Stimulated activated CD4-positive, alpha-beta T cell treated with anti-CD3 and anti-CD28 coated beads, TNF-alpha, amount 100 ng/mL, for 48 hours (primary cell): ENCODE measurements around the gene WASF3.

Experiments used
- DNase-seq, 3 donors: peaks; one replicate each; pipeline ENCODE4 v3.0.0-alpha.2; 2020; ENCODE audit warnings: low read depth in 3 of 3

WASF3 gene, protein sequence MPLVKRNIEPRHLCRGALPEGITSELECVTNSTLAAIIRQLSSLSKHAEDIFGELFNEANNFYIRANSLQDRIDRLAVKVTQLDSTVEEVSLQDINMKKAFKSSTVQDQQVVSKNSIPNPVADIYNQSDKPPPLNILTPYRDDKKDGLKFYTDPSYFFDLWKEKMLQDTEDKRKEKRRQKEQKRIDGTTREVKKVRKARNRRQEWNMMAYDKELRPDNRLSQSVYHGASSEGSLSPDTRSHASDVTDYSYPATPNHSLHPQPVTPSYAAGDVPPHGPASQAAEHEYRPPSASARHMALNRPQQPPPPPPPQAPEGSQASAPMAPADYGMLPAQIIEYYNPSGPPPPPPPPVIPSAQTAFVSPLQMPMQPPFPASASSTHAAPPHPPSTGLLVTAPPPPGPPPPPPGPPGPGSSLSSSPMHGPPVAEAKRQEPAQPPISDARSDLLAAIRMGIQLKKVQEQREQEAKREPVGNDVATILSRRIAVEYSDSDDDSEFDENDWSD

DNA sequence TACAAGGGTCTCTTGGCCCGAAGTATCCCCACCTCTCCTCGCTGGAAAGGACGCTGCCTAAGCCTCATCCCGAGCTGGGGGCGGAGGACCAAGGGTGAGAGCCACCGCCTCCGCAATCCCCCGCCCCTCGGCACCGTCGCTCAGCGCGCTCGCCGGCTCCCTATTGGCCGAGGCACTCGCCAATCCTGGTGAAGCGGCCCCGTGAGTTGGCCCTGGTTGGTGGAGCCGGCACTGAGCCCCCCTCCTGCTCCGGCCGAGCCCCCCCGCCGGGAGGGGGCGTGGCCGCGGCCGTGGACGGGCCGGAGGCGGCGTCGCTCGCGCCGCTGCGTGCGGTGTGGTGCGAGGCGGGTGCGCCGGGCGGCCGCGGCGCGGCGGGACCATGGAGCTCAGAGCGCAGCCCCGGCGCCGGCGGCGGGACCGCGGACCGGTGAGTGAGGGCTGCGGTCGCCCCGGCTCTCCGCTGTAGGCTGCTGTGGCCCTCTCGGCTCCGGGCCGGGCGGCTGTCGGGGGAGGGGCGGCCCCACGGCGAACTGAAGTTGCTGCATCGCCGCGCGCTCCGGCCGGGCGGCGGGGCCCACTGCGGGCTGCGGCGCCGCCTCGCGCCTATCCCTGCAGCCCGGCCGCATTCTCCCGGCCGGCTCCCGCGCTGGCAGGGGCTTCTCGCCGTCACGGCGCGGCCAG is at the start of gene WASF3:
Gene WASF3 (plus strand): TSS at position 291 of the 681 bp plus-strand sequence. CDS start 84,588 bp downstream, outside the sequence.
- DNase-seq = peak in 2 of 3 donors; percentile 4 to 41

DNA sequence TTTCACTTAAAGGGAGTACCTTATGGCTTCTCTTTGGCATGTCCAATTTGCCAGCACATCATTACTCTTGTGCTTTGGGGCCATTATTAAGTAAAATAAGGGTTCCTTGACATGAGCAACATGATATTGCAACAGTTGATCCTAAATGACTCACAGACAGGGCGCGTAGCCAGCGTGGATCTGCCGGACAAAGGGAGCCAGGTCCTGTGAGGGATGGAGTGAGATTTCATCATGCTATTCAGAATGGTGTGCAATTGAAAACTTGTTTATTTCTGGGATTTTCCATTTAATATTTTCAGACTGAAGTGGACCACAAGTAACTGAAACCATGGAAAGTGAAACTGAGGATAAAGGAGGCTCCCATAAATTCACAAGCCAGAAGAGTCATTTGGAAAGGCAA is 48.6 kb upstream of the WASF3 start:
- no peak for DNase-seq

- no peak for DNase-seq
Measured at GRCh38 chr13:26509491-26509890, 48.0 kb upstream of the WASF3 start.

DNA sequence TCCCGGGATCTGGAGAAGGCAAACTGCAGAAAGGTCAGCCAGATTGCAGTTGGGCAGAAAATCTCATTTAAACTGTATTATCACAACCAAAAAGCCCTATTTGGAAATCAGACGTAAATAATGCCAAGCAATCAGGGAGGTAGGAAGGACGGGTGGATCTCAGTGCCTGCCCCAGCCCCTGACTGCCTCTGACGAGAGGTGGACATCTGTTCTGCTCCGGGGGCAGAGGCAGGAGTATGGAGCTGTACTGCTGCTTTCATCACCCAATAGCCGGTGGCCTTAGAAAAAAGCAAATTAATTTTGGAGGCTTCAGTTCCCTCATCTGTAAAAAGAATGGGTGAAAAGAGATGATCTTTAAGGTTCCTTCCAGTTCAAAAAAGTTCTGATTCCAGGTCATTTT is 43.6 kb upstream of the WASF3 start:
- DNase-seq = no peak

- DNase-seq = no peak
Measured at GRCh38 chr13:26515721-26516120, 41.8 kb upstream of the WASF3 start.

GRCh38 chr13:26517936-26518335 is 39.5 kb upstream of the WASF3 start:
- DNase-seq = no peak

DNA sequence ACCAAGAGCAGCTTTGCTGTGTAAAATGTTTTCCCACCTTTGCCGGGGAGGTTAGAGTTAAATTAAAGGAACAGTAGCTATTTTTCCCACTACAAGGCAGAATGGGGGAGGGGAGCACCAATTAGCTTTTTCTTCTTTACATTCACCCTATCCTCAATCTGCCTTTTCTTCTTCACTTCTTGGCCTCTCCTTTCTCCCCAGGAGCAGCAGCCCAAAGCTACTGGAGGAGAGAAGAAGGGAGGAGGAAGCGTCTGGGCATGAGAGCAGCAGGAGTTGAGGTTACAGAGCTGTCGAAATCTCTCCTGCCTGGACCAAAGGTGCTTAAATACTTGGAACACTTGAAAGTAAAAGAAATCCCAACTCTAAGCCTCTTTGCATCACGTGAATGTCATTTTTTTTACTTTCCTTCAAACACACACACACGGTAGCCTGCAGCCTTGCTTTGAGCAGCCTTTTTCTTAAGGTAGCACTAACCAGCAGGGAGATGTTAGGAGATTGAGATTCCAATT is 39.0 kb upstream of the WASF3 start:
- DNase-seq = no peak

GRCh38 chr13:26522571-26522970 is 34.9 kb upstream of the WASF3 start:
- DNase-seq = no peak

- no peak for DNase-seq
Measured at GRCh38 chr13:26523007-26523406, 34.5 kb upstream of the WASF3 start.

DNA sequence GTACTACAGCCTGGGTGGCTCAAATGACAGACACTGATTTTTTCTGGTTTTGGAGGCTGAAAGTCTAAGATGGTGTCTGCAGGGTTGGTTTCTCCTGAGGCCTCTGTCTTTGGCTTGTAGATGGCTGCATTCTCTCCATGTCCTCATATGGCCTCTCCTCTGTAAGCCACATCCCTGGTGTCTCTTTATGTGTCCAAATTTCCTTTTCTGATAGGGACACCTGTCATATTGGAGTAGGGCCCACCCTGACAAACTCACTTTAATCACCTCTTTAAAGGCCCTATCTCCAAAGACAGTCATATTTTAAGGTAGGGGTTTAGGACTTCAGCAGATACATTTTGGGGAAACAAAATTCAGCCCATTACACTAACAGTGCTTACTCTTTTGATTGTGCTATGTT is 32.0 kb upstream of the WASF3 start:
- DNase-seq = no peak

GRCh38 chr13:26526702-26527216 is 30.7 kb upstream of the WASF3 start:
- no peak for DNase-seq

- DNase-seq = no peak
Measured at GRCh38 chr13:26528527-26528926, 29.0 kb upstream of the WASF3 start.

DNA sequence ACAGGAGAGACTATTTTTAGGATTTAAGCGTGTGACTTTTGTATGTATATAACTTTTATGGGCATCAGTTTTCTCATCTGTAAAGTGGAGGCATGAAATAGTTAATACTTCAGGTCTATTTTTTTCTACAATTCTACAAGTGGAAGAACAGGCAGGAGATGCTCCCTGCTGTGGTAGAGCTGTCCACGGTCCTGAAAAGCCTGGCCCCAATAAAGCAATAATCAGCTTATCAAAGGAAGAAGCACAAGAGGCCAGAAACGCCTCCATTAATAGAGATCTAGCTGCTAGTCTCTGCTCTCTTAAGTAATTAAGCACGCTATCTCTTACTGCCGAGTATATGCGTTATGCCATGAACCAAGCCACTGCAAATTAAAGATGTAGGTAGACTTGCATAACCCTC is 28.0 kb upstream of the WASF3 start:
- peak in 1 of 3 donors; percentile 4 for DNase-seq

- DNase-seq = no peak
Measured at GRCh38 chr13:26531742-26532141, 25.7 kb upstream of the WASF3 start.

- no peak for DNase-seq
Measured at GRCh38 chr13:26534036-26534726, 23.3 kb upstream of the WASF3 start.

DNA sequence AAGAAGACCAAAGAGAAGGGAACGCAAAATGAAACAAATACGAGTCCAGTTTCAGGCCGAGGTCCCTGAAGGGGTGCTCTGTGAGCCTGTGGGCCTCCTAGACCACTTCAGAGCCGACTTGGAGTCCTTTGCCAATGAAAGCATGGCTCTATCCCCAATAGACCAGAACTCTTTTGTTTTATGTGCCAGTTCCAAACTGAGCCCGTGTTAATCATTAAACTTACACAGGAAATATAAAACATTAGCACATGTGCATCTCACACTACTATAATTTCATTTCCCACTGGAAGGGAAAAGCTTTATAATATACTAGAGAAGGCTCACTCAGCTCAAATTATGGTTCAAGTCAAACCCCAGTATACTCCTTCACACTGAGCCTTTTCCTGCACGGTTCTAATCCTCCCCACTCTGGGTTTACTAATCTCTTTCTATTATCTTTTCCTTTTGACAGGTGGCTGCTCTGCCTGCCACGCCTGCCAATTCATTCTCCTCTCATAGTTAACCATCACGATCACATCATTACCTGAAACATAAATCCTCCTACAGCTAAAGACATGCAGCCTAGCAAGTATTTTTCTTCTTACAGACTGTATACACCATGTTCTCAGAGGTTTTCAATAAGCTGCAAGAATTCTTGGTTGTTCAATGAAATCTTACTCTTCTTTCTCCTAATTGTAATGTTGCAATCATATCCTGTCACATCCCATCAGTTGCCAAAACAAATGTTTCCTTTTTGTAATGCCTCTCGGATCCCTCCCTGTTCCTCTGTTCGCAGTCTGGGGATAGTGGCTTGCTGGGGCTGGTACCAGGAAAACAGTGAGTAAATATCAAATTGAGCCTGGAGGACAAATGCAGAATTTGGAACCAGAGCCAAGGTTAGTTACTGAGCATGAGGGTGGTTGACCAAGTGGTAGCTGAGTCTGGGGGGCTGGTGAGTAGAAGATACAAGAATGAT is 18.8 kb upstream of the WASF3 start:
- DNase-seq = no peak

DNA sequence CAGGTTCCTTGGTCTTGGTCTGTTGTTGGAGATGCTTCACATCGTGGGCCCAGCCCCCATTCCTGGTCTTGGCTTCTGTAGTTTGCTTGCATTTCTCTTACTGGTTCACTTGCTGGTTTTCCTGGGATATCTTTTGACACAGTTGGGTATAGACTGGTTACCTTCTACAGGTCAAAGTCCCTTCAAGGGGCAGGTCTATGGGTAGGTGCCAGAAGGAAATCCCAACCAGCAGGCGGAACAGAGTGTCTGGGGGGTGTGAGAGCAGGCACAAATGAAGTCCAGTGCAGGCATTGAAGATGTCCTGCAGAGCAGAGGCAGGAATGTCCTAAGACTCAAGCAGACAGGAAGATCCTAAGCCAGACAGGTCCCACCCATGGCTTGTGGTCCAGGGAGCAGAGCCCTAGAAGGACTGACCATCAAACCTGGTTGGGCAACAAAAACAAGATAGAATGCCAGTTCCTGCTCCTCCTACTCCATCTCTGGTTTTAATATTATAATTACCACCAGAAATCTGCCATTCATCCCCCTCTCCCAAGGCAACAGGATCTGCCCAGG is 17.7 kb upstream of the WASF3 start:
- DNase-seq = no peak

DNA sequence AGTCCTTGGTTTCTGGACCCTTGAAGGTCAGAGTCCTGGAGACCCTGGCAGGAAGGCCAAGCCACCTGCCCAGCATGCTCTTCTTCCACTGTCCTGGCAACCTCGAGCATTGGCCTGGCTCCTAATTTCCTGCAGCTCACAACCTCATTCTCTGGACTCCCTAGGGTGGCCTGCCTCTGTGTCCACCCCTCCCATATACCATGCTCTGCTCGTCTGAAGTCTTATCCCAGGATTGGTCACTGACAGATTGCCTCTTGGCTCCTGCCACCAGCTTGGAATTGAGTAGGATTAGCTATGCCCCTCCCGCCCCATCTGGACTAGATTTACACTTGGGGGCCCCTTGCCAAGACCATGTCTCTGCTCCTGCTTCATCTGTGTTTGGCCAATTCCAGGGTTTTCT is 17.1 kb upstream of the WASF3 start:
- no peak for DNase-seq

DNA sequence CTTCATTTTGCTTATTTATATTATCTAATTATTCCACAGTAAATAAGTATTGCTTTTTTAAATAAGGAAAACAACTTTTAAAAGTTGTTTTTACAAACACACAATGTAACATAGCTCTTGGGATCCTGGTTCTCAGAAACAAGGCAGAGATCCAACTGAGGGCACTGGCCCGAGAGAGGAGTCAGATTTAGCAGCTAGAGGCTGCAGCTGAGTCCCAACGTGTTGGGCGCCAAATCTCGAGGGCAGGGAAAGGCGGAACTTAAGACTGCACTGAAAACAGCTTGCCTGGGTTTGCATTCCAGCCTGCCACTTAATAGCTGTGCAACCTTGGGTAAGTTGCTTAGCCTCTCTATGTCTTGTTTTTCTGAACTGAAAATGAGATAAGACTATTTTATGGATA is 16.4 kb upstream of the WASF3 start:
- DNase-seq = no peak
